Fibroblast of the aortic adventitia (primary cell): ENCODE results near the gene NOC2L. TPM values are rescaled to one million over a fixed set of nuclear protein-coding genes. Genes with fewer than 3 reads are reported as not detected.
A peak's percentile ranks its signal among the peaks of the same experiment; 100 is the strongest.
"Not testable (repeated sequence)": the region's sequence is repeated elsewhere in the genome, so short reads cannot be mapped to it uniquely, and the experiment has no call there.

Experiments
- DNase-seq: peaks from one replicate; pipeline ENCODE4 v3.0.0-alpha.2; 2010; ENCODE audit warnings: low read depth
- H3K4me3 ChIP-seq: 2 replicates; pipeline ENCODE4 v1.5.1; 2011; ENCODE audit warnings: low read depth, mild to moderate bottlenecking, control low read depth, low read length, moderate library complexity
- total RNA-seq: library from RNA; depleted of rRNA; stranded (reverse); fragments of >200 nt; gene quantifications from 2 replicates; pipeline ENCODE4 v1.2.3, GENCODE V29; 2012; ENCODE audit warnings: low replicate concordance
- TF ChIP-seq, protein P1 (sequence below): IDR thresholded peaks from 2 replicates; pipeline ENCODE4 v1.5.1; 2011; ENCODE audit warnings: mild to moderate bottlenecking, low read length, control low read depth, inconsistent platforms; ENCODE audit not compliant: insufficient read depth

The NOC2L gene
- total RNA-seq, 1 donor: 54.1 TPM

DNA sequence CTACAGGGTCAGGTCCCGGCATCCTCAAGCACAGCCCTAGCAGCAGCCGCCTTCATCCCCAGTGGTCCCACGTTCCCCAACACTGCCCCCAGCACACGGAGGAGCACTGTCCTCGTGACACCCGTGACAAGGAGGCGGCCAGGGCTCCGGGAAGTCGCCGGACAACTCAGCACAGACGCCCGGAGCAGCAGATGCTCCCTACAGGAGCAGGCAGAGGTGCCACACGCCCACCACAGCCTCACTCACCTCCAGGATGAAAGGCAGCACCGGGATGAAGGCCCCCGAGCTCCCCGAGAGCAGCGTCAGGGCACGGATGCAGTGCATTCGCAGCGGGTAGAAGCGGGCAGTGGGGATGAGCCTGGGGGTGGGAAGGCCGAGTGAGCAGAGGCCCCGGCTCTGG, 8.2 kb downstream of the NOC2L start:
- TF ChIP-seq, protein P1, sequence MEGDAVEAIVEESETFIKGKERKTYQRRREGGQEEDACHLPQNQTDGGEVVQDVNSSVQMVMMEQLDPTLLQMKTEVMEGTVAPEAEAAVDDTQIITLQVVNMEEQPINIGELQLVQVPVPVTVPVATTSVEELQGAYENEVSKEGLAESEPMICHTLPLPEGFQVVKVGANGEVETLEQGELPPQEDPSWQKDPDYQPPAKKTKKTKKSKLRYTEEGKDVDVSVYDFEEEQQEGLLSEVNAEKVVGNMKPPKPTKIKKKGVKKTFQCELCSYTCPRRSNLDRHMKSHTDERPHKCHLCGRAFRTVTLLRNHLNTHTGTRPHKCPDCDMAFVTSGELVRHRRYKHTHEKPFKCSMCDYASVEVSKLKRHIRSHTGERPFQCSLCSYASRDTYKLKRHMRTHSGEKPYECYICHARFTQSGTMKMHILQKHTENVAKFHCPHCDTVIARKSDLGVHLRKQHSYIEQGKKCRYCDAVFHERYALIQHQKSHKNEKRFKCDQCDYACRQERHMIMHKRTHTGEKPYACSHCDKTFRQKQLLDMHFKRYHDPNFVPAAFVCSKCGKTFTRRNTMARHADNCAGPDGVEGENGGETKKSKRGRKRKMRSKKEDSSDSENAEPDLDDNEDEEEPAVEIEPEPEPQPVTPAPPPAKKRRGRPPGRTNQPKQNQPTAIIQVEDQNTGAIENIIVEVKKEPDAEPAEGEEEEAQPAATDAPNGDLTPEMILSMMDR: no peak
- no peak for DNase-seq
- H3K4me3 ChIP-seq: no peak overlapping the region

DNA sequence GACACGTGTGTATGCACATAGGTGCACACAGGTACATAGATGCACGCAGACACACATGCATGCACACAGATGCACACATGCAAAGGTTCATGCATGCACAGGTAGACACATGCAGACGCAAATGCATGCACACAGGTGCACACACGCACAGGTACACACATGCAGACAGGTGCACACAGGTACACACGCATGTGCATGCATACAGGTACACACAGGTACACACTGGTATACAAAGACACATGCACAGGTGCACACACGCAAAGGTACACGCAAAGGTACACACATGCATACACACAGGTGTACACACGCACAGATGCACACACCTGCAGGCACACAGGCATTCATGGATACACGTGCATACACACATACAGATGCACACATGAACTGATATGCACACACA, 8.8 kb downstream of the NOC2L start:
- no peak for DNase-seq
- TF ChIP-seq, protein P1: no peak
- H3K4me3 ChIP-seq: no peak overlapping the region

DNA sequence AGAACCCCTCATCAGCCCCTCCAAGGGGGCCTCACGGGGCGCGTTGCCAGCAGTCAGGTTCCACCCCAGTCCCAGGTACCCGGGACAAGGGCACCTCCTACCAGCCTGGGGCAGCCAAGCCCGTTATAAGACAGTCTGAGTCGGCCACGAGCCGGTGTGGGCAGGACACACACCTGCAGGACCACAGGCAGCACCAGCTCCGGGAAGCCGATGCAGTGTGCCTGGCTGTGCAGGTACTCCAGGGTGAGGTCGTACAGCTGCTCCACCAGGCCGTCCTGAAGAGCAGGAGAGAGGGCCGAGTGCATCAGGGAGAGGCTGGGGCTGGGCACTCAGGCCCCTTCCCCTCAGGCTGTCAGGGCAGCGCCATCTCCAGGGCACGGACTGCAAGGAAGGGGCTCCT, 11.1 kb downstream of the NOC2L start:
- H3K4me3 ChIP-seq: no peak overlapping the region
- DNase-seq: no peak
- TF ChIP-seq, protein P1: no peak

DNA sequence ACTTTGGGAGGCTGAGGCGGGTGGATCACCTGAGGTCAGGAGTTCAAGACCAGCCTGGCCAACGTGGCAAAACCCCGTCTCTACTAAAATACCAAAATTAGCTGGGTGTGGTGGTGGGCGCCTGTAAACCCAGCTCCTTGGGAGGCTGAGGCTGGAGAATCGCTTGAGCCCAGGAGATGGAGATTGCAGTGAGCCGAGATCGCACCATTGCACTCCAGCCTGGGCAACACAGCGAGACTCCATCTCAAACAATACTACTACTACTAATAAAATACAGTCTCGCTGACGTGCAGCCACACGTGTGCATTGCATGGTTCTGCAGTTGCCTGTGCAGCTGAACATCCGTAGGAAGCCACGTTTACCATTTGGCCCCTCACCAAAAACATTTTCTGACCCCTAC, 12.2 kb downstream of the NOC2L start:
- not testable (repeated sequence) for H3K4me3 ChIP-seq, DNase-seq

DNA sequence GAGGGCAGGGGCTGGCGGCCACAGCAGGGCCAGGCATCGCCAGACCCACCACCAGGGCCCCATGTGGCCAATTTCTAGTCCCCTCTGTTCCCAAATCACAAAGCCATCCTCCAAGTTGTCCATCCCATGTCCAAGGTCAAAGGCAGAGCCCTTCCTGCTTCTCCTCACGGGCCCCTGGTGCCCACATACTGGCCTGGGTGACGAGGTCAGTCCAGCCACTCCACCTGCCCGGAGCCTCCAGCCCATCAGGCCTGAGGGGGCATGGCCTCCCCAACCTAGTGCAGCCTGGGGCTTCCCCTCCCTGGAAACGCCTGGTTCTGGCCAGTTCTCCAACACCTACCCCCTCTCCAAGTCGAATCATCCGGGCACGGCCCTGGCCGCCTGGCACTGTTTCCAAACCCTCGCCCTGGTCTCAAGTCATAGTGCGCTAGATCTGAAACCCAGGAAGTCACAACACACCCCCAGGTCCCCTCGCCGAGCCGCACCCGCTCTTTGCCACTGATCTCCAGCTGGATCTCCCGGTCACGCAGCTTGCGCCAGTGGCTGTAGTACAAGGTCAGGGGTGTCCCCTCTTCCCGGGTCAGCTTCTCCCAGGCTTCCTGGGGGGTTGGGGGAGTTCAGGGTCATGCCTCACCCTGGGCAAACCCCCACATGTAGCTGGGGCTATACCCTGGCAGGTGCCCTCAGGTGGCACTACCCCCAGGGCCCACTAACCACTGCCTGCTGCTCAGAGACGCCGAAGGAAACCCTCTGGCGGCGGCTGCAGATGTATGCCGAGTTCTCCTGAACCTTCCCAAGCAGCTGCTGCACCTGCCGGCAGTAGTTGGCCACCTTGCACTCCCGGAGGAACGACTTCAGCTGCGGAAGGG, 13.1 kb downstream of the NOC2L start:
- no peak for DNase-seq
- H3K4me3 ChIP-seq: no peak overlapping the region
- TF ChIP-seq, protein P1: no peak

DNA sequence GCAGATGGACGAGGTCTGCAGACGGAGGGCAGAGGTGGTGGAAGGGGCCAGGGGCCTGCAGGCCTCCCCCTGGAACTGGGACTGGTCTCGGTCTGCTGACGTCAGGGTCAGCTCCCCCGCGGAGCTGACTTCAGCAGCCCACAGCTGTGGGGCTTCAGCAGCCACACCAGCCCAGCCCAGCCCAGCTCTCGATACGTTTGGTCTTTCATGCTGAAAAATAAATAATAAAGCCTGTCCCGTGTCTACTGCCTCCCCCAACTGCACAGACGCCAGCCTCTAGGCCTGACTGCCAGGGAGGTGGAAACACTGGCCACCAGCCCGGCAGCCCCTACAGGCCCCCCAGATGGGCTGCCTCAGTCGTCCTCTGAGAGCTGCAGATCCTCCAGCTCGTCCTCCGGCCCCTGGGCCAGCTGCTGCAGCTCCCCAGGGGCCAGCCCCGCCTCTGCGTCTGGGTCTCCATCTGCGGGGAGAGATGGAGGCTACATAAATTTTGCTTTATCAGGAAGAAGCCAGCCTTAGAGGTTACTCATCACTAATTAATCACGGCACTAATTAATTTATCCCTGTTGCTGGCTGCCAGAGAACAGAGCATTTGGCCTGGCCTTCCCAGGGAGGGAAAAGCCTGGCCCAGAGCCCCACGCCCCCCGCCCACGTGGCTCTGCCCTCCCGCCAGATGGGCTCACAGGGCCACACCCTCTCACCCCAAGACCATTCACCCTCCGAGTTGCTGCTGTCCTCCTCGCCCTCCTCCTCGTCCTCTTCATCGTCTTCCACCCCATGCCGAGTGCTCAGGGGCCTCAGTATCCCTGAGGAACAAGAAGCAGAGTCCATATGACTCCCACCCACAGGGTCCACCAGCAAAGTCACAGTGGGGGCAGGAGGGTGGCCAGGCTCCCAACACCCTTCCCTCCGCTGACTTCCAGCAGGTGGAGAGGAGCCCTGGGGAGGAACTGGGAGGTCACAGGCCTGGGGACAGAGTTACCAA, 14.4 kb downstream of the NOC2L start:
- peak; percentile 49 for DNase-seq
- no peak overlapping the region for H3K4me3 ChIP-seq

More for the DNA sequence above, 14.4 kb downstream of the NOC2L start:
- TF ChIP-seq, protein P1: no peak
